Psoas muscle (tissue), 8 donors: Measurements from ENCODE around the gene LPP. TPM values are rescaled to one million over a fixed set of nuclear protein-coding genes. Genes with fewer than 3 reads are reported as not detected.

Experiments used
- ATAC-seq, 4 donors: fragments of 200-7000 bp; cut with Tn5 transposase; one replicate each; pipeline ENCODE4 v1.9.1; 2020; ENCODE audit warnings: moderate library complexity in 3 of 4, mild to moderate bottlenecking in 2 of 4
- DNase-seq, 2 donors: peaks; one replicate each; pipeline ENCODE4 v3.0.0-alpha.2; 2020
- H3K27ac ChIP-seq: fragments of 200-600 bp; one replicate; pipeline ENCODE4 v1.8.0; 2022
- H3K27me3 ChIP-seq, 3 donors: fragments of 200-600 bp in 1 of 3; one replicate each; pipeline versions ENCODE4 v1.6.1 to v1.8.0; 2013 to 2022; ENCODE audit warnings: low read length in 2 of 3, mild to moderate bottlenecking in 2 of 3, moderate library complexity in 1 of 3; ENCODE audit not compliant: insufficient read depth in 3 of 3
- H3K36me3 ChIP-seq, 2 donors: fragments of 200-600 bp in 1 of 2; one replicate each; pipeline versions ENCODE4 v1.6.1 to v1.8.0; 2013 to 2022; ENCODE audit warnings: low read depth in 1 of 2, mild to moderate bottlenecking in 1 of 2, moderate library complexity in 1 of 2; ENCODE audit not compliant: insufficient read depth in 1 of 2
- H3K4me1 ChIP-seq: fragments of 200-600 bp; one replicate; pipeline ENCODE4 v1.8.0; 2022
- H3K4me3 ChIP-seq: fragments of 200-600 bp; one replicate; pipeline ENCODE4 v1.8.0; 2022; ENCODE audit warnings: mild to moderate bottlenecking
- H3K9me3 ChIP-seq: fragments of 200-600 bp; one replicate; pipeline ENCODE4 v1.8.0; 2022
- CTCF ChIP-seq: fragments of 200-600 bp; IDR thresholded peaks from one replicate; pipeline ENCODE4 v1.8.0; 2022; ENCODE audit warnings: antibody characterized with exemption
- WGBS, 3 donors: extraction: QIAGEN DNeasy Blood & Tissue Kit; methylation state at CpG; one replicate each; pipeline versions ENCODE4 v1.1.6 to v1.1.7; 2013; 5-methylcytosine and 5-hydroxymethylcytosine counted together
- intact Hi-C, 2 donors: fragments of 100-400 bp; cut with DNase I; formaldehyde crosslinking; loops; one replicate each; pipeline versions ENCODE4 v1.11.0 to v1.14.2; 2022
- polyA plus RNA-seq, 3 donors: library from polyadenylated mRNA; stranded (reverse); fragments of 200-250 nt; gene quantifications; one replicate each; pipeline ENCODE4 v1.2.3, GENCODE V29; 2013
- total RNA-seq, 4 donors: library from RNA; stranded (reverse); fragmentation: NEBNext Ultra II Directional in 2 of 4; extraction: Animal tissue kit (Norgen Biotek cat#: 25700) in 2 of 4; gene quantifications; one replicate each; pipeline versions ENCODE4 v1.2.1 to v1.2.4, GENCODE V29; 2021 to 2023
- donor health status: healthy with polysubstance abuse.
- donor health status: DM: no; HTN: no; CAD: no; lungs with moderate emphysema.
- donor health status: Bipolar disorder and iron deficiency.
- donor health status: healthy.
- donor health status: DM: yes; HTN: yes; CAD: no.
- donor health status: DM: no; HTN: no; CAD: no.
- donor health status: DM: no; HTN: no; CAD: no.
- donor health status: DM: yes; HTN: yes; CAD: no.

LPP gene
- total and polyA plus RNA-seq, 7 donors: 2.6 to 80.3 (median 42.8) TPM

- Histone ChIP-seq H3K27me3 (no peaks in the 10 kb centered on the region), H3K27ac (peak overlapping the region; percentile 98), H3K4me1 (peaks cover 38% of the 10 kb centered on the region), H3K4me3 (no peak overlapping the region), H3K36me3 (peaks cover 0 to 5% of the 10 kb centered on the region in 2 donors), H3K9me3 (no peaks in the 10 kb centered on the region)
- WGBS, 3 donors: 81 to 95% (median 84%) methylated on average over 3 of the region's 3 CpGs
- intact Hi-C loops: loop anchor here in 1 of 2 donors (1.0 kb wide), 1 partner anchor 10 kb away; no protein-coding TSS in a partner anchor
- DNase-seq (no peak), ATAC-seq (no peak)
- no peak for TF ChIP-seq CTCF
Observed at GRCh38 chr3:188256758-188257157, 102.8 kb downstream of the LPP start.

DNA sequence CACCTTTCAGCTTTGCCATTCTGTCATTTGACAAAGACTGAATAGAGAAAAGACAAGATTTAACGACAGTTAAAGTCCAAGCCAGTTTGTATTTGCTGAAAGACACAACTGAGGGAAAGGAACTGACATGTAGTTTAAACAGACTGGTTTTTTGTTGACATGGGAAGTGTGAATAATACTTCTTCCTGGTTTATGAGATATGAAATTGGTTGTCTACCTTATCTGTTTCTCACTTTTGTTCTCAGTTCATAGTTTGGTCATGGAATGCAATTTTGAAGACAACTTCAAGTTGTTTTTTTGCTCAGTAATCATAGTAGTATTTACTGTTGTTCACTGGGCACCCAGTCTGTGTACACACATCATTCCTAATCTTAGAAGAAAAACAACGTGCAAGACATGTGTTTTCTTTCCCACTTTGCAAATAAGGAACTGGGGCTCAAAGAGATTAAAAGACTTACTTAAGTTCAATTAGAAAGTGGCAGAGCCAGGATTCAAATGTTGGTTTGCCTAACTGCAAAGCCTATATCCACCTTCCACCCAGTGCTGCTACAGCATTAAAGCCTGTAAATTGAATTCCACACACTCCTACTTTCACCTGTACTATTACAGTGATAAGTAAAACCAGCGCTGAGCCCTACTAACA, 103.5 kb downstream of the LPP start:
- WGBS, 3 donors: 72 to 82% (median 74%) methylated on average over 3 of the region's 3 CpGs
- intact Hi-C loops: loop anchor here in 1 of 2 donors (1.0 kb wide), 1 partner anchor 11 kb away; no protein-coding TSS in a partner anchor

GRCh38 chr3:188259191-188259590, 105.2 kb downstream of the LPP start:
- 47 to 62% (median 48%) methylated on average over 2 of the region's 2 CpGs for WGBS, 3 donors
- Histone ChIP-seq H3K36me3 (peaks cover 0 to 5% of the 10 kb centered on the region in 2 donors), H3K27me3 (no peaks in the 10 kb centered on the region), H3K4me3 (no peak overlapping the region), H3K27ac (peak overlapping the region; percentile 98), H3K9me3 (no peaks in the 10 kb centered on the region), H3K4me1 (peaks cover 62% of the 10 kb centered on the region)
- TF ChIP-seq CTCF: no peak
- ATAC-seq (peak in 2 of 4 donors; percentile 2 to 14), DNase-seq (no peak)
- intact Hi-C loops: no loop called here

More for the DNA sequence above, 103.5 kb downstream of the LPP start:
- no peak overlapping the region for H3K4me3 ChIP-seq
- no peak for TF ChIP-seq CTCF
- peaks cover 0 to 5% of the 10 kb centered on the region in 2 donors for H3K36me3 ChIP-seq
- H3K4me1 ChIP-seq: peaks cover 46% of the 10 kb centered on the region
- H3K9me3 ChIP-seq: no peaks in the 10 kb centered on the region
- peak overlapping the region; percentile 98 for H3K27ac ChIP-seq
- H3K27me3 ChIP-seq: no peaks in the 10 kb centered on the region
- no peak for DNase-seq
- no peak for ATAC-seq

DNA sequence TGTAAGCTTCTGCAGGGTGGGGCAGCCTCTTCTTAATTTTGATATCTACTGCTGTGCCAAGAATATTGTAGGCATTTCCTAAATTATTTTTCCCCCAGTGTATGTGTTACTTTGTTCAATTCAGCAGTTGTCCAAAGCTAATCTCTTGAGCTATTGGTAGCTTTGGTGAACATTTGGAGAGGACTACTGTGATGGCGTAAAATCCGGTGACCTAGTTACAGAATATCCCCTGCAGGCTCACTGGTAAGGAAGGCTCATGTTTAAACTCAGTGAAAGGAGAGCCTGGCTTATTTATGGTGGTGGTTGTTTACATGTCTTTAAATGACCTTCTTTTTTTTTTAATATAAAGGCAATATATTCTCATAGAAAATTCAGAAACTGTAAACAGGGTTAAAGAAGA, 105.6 kb downstream of the LPP start:
- TF ChIP-seq CTCF: no peak
- H3K9me3 ChIP-seq: no peaks in the 10 kb centered on the region
- H3K27ac ChIP-seq: peak overlapping the region; percentile 98
- 24 to 45% (median 31%) methylated on average over 2 of the region's 2 CpGs for WGBS, 3 donors
- ATAC-seq (peak; percentile 70 to 76 (median 74)), DNase-seq (no peak)
- no peak overlapping the region for H3K4me3 ChIP-seq
- peaks cover 66% of the 10 kb centered on the region for H3K4me1 ChIP-seq
- intact Hi-C loops: no loop called here
- H3K27me3 ChIP-seq: no peaks in the 10 kb centered on the region
- peaks cover 0 to 5% of the 10 kb centered on the region in 2 donors for H3K36me3 ChIP-seq
